Esophagus squamous epithelium (tissue), 5 donors: Measurements from ENCODE around the gene CLEC17A. TPM values are rescaled to one million over a fixed set of nuclear protein-coding genes. Genes with fewer than 3 reads are reported as not detected.
"Not testable (repeated sequence)": the region's sequence is repeated elsewhere in the genome, so short reads cannot be mapped to it uniquely, and the experiment has no call there.

Experiments used
- DNase-seq: peaks from one replicate; lab custom pipeline; 2025; lab: John Stamatoyannopoulos, UW
- H3K27ac ChIP-seq, 4 donors: fragments of 200-600 bp; sonication (generic); one replicate each; pipeline ENCODE4 v1.5.1; 2016 to 2019; ENCODE audit warnings: mild to moderate bottlenecking in 1 of 4
- H3K27me3 ChIP-seq, 4 donors: fragments of 200-600 bp; sonication (generic); 1 replicate in 3 of 4; 2 replicates in 1 of 4; pipeline versions ENCODE4 v1.5.1 to v1.6.0; 2017 to 2021; ENCODE audit warnings: antibody characterized with exemption in 1 of 4
- H3K36me3 ChIP-seq, 3 donors: fragments of 200-600 bp; sonication (generic); one replicate each; pipeline ENCODE4 v1.5.1; 2016 to 2019
- H3K4me1 ChIP-seq, 3 donors: fragments of 200-600 bp; sonication (generic); one replicate each; pipeline ENCODE4 v1.5.1; 2017 to 2019
- H3K4me3 ChIP-seq, 4 donors: fragments of 200-600 bp; sonication (generic); 1 replicate in 3 of 4; 2 replicates in 1 of 4; pipeline ENCODE4 v1.5.1; 2016 to 2019; ENCODE audit warnings: mild to moderate bottlenecking in 2 of 4, moderate library complexity in 1 of 4
- H3K9me3 ChIP-seq, 3 donors: fragments of 200-600 bp; sonication (generic); one replicate each; pipeline ENCODE4 v1.5.1; 2016 to 2019
- CTCF ChIP-seq, 6 experiments: fragments of 450-650 bp in 4 of 6; fragments of 200-600 bp in 2 of 6; sonication (generic) in 2 of 6; IDR thresholded peaks; one replicate each; pipeline ENCODE4 v1.5.1; 2016 to 2019; ENCODE audit warnings: antibody characterized with exemption in 6 of 6, mild to moderate bottlenecking in 4 of 6, moderate library complexity in 4 of 6
- POLR2A ChIP-seq, 4 donors: fragments of 450-650 bp; IDR thresholded peaks; one replicate each; pipeline ENCODE4 v1.6.1; 2017; ENCODE audit warnings: antibody characterized with exemption in 4 of 4, mild to moderate bottlenecking in 4 of 4, moderate library complexity in 3 of 4
- WGBS, 2 donors: methylation state at CpG; one replicate each; pipeline ENCODE4 v1.1.5; 2018; 5-methylcytosine and 5-hydroxymethylcytosine counted together
- intact Hi-C: fragments of 100-400 bp; cut with DNase I; formaldehyde crosslinking; loops from one replicate; pipeline ENCODE4 v1.15.0; 2022
- total RNA-seq, 4 donors: library from RNA; depleted of rRNA; stranded (reverse); fragments of >200 nt; gene quantifications; one replicate each; pipeline ENCODE4 v1.1.0, GENCODE V29; 2016
- donor health status: DM: yes; HTN: yes; CAD: no.

CLEC17A gene
- total RNA-seq, 4 donors from 2014 or later: not detected

GRCh38 chr19:14612657-14613056, 29.8 kb downstream of the CLEC17A start:
- H3K4me1 ChIP-seq: no peaks in the 10 kb centered on the region
- 62 to 71% methylated on average over 4 of the region's 4 CpGs for WGBS, 2 donors

GRCh38 chr19:14613399-14614098, 30.7 kb downstream of the CLEC17A start:
- H3K4me3 ChIP-seq, DNase-seq, H3K9me3 ChIP-seq, intact Hi-C loops, H3K36me3 ChIP-seq, H3K4me1 ChIP-seq, H3K27ac ChIP-seq, H3K27me3 ChIP-seq: not testable (repeated sequence)
- WGBS, 2 donors: 68 to 70% methylated on average over 14 of the region's 14 CpGs

More at GRCh38 chr19:14612657-14613056, 29.8 kb downstream of the CLEC17A start:
- Histone ChIP-seq H3K9me3 (no peaks in the 10 kb centered on the region), H3K27me3 (no peaks in the 10 kb centered on the region), H3K36me3 (no peaks in the 10 kb centered on the region), H3K27ac (no peak overlapping the region), H3K4me3 (no peak overlapping the region)
- intact Hi-C loops: no loop called here
- no peak for DNase-seq
- TF ChIP-seq POLR2A (IDR thresholded peaks at IDR 0.05) (no peak), CTCF (IDR thresholded peaks at IDR 0.05) (no peak)

- TF ChIP-seq POLR2A (IDR thresholded peaks at IDR 0.05) (no peak), CTCF (IDR thresholded peaks at IDR 0.05) (no peak)
- H3K4me3 ChIP-seq: no peak overlapping the region
- H3K27me3 ChIP-seq: no peaks in the 10 kb centered on the region
- 57 to 78% methylated on average over 2 to 4 of the region's 4 CpGs for WGBS, 2 donors
- intact Hi-C loops: no loop called here
- no peaks in the 10 kb centered on the region for H3K36me3 ChIP-seq
- no peaks in the 10 kb centered on the region for H3K4me1 ChIP-seq
- no peak for DNase-seq
- no peak overlapping the region for H3K27ac ChIP-seq
- peaks cover 0 to 3% (median 0%) of the 10 kb centered on the region in 3 donors for H3K9me3 ChIP-seq
Measured at GRCh38 chr19:14614099-14614412, 31.2 kb downstream of the CLEC17A start.

GRCh38 chr19:14615623-14616022, 32.7 kb downstream of the CLEC17A start:
- Histone ChIP-seq H3K36me3 (no peaks in the 10 kb centered on the region), H3K27me3 (no peaks in the 10 kb centered on the region), H3K27ac (no peak overlapping the region), H3K4me1 (no peaks in the 10 kb centered on the region), H3K4me3 (no peak overlapping the region), H3K9me3 (peaks cover 0 to 15% (median 9%) of the 10 kb centered on the region in 3 donors)
- no peak for TF ChIP-seq POLR2A (IDR thresholded peaks at IDR 0.05)
- no peak for TF ChIP-seq CTCF (IDR thresholded peaks at IDR 0.05)
- intact Hi-C loops: no loop called here
- WGBS, 2 donors: 89 to 91% methylated on average over 8 of the region's 8 CpGs
- no peak for DNase-seq

- Histone ChIP-seq H3K4me1 (no peaks in the 10 kb centered on the region), H3K36me3 (no peaks in the 10 kb centered on the region), H3K27ac (no peak overlapping the region), H3K9me3 (peaks cover 0 to 15% (median 9%) of the 10 kb centered on the region in 3 donors), H3K4me3 (no peak overlapping the region), H3K27me3 (no peaks in the 10 kb centered on the region)
- TF ChIP-seq POLR2A (IDR thresholded peaks at IDR 0.05) (no peak), CTCF (IDR thresholded peaks at IDR 0.05) (no peak)
- intact Hi-C loops: no loop called here
- DNase-seq: no peak
- WGBS, 2 donors: 85% methylated on average over 3 of the region's 3 CpGs
Measured at GRCh38 chr19:14616407-14616806, 33.5 kb downstream of the CLEC17A start.

GRCh38 chr19:14619404-14619803, 36.5 kb downstream of the CLEC17A start:
- Histone ChIP-seq H3K27me3 (no peaks in the 10 kb centered on the region), H3K9me3 (peaks cover 0 to 15% (median 9%) of the 10 kb centered on the region in 3 donors), H3K4me3 (no peak overlapping the region), H3K4me1 (no peaks in the 10 kb centered on the region), H3K27ac (no peak overlapping the region), H3K36me3 (no peaks in the 10 kb centered on the region)
- intact Hi-C loops: no loop called here
- no peak for DNase-seq
- TF ChIP-seq CTCF (IDR thresholded peaks at IDR 0.05): no peak

- H3K4me3 ChIP-seq, H3K36me3 ChIP-seq, H3K9me3 ChIP-seq, H3K4me1 ChIP-seq, H3K27me3 ChIP-seq, DNase-seq, H3K27ac ChIP-seq, intact Hi-C loops: not testable (repeated sequence)
- 63 to 69% methylated on average over 3 to 6 of the region's 6 CpGs for WGBS, 2 donors
Measured at GRCh38 chr19:14624491-14624890, 41.6 kb downstream of the CLEC17A start.
